Measurements from ENCODE around the gene RAD51B. TPM values are rescaled to one million over a fixed set of nuclear protein-coding genes. Genes with fewer than 3 reads are reported as not detected.

The RAD51B gene
- total RNA-seq, 2 donors from 2014 or later = 13.7 to 15.1 TPM

GRCh38 chr14:68243450-68244010, 424.0 kb downstream of the RAD51B start:
- intact Hi-C loops (cut with DNase I) = loop anchor here (10.0 kb wide), 3 partner anchors 99 to 571 kb away; no protein-coding TSS in a partner anchor
- no peak for DNase-seq (ENCODE audit: low spot score)

- intact Hi-C loops (cut with DNase I) = loop anchor here (10.0 kb wide), 3 partner anchors 100 to 570 kb away; no protein-coding TSS in a partner anchor
- DNase-seq (ENCODE audit: low spot score) = no peak
Observed at GRCh38 chr14:68244262-68244980, 424.8 kb downstream of the RAD51B start.

- no peak for DNase-seq (ENCODE audit: low spot score)
- intact Hi-C loops (cut with DNase I) = loop anchor here (5.0 to 10.0 kb wide), 5 partner anchors 101 to 569 kb away; partner anchors contain the start of gene ZFP36L1 (in 1 of the 2)
Observed at GRCh38 chr14:68245146-68246073, 425.8 kb downstream of the RAD51B start.

GRCh38 chr14:68246074-68246785, 426.7 kb downstream of the RAD51B start:
- DNase-seq (ENCODE audit: low spot score) = no peak
- intact Hi-C loops (cut with DNase I) = loop anchor here (5.0 to 10.0 kb wide), 5 partner anchors 101 to 569 kb away; partner anchors contain the start of gene ZFP36L1 (in 1 of the 2)

GRCh38 chr14:68246786-68247105, 427.2 kb downstream of the RAD51B start:
- intact Hi-C loops (cut with DNase I) = loop anchor here (5.0 to 10.0 kb wide), 5 partner anchors 102 to 568 kb away; partner anchors contain the start of gene ZFP36L1 (in 1 of the 2)
- DNase-seq (ENCODE audit: low spot score) = no peak

- DNase-seq (ENCODE audit: low spot score) = no peak
- intact Hi-C loops (cut with DNase I) = loop anchor here (5.0 to 10.0 kb wide), 5 partner anchors 102 to 568 kb away; partner anchors contain the start of gene ZFP36L1 (in 1 of the 2)
Observed at GRCh38 chr14:68247274-68247673, 427.7 kb downstream of the RAD51B start.

GRCh38 chr14:68247676-68248268, 428.2 kb downstream of the RAD51B start:
- no peak for DNase-seq (ENCODE audit: low spot score)
- intact Hi-C loops (cut with DNase I) = loop anchor here (5.0 to 10.0 kb wide), 5 partner anchors 103 to 567 kb away; partner anchors contain the start of gene ZFP36L1 (in 1 of the 2)

GRCh38 chr14:68248481-68249255, 429.1 kb downstream of the RAD51B start:
- DNase-seq (ENCODE audit: low spot score) = no peak
- intact Hi-C loops (cut with DNase I) = loop anchor here (5.0 to 10.0 kb wide), 5 partner anchors 104 to 566 kb away; partner anchors contain the start of gene ZFP36L1 (in 1 of the 2)

GRCh38 chr14:68249661-68250451, 430.3 kb downstream of the RAD51B start:
- intact Hi-C loops (cut with DNase I) = loop anchor here (5.0 to 10.0 kb wide), 5 partner anchors 105 to 565 kb away; partner anchors contain the start of gene ZFP36L1 (in 1 of the 2)
- DNase-seq (ENCODE audit: low spot score) = no peak

- DNase-seq (ENCODE audit: low spot score) = no peak
- intact Hi-C loops (cut with DNase I) = no loop called here
Observed at GRCh38 chr14:68250927-68251768, 431.6 kb downstream of the RAD51B start.

GRCh38 chr14:68251769-68252100, 432.2 kb downstream of the RAD51B start:
- intact Hi-C loops (cut with DNase I) = no loop called here
- DNase-seq (ENCODE audit: low spot score) = no peak

- DNase-seq (ENCODE audit: low spot score) = no peak
- intact Hi-C loops (cut with DNase I) = no loop called here
Observed at GRCh38 chr14:68253160-68253780, 433.7 kb downstream of the RAD51B start.

GRCh38 chr14:68253878-68254528, 434.4 kb downstream of the RAD51B start:
- DNase-seq (ENCODE audit: low spot score) = no peak
- intact Hi-C loops (cut with DNase I) = no loop called here

GRCh38 chr14:68254669-68255527, 435.3 kb downstream of the RAD51B start:
- no peak for DNase-seq (ENCODE audit: low spot score)
- intact Hi-C loops (cut with DNase I) = no loop called here
